IPS DF 6.9 (cell line): Measurements from ENCODE around the gene OBSCN.

Source experiments
- DNase-seq: peaks from one replicate; pipeline ENCODE4 v3.0.0-alpha.2; 2013; ENCODE audit warnings: low read depth, low spot score
- H3K27ac ChIP-seq: one replicate; pipeline ENCODE4 v1.5.1; 2013; ENCODE audit warnings: low read length, control low read depth
- H3K27me3 ChIP-seq: 2 replicates; pipeline ENCODE4 v1.6.1; 2013; ENCODE audit warnings: mild to moderate bottlenecking, low read length; ENCODE audit not compliant: control insufficient read depth, insufficient read depth
- H3K36me3 ChIP-seq: 2 replicates; pipeline ENCODE4 v1.6.1; 2013; ENCODE audit warnings: low read length; ENCODE audit not compliant: control insufficient read depth, insufficient read depth
- H3K4me1 ChIP-seq: 2 replicates; pipeline ENCODE4 v1.6.1; 2013; ENCODE audit warnings: low read length; ENCODE audit not compliant: control insufficient read depth, insufficient read depth
- H3K4me3 ChIP-seq: 2 replicates; pipeline ENCODE4 v1.5.1; 2013; ENCODE audit warnings: mild to moderate bottlenecking, low read length
- H3K9me3 ChIP-seq: 2 replicates; pipeline ENCODE4 v1.6.1; 2013; ENCODE audit warnings: low read length, inconsistent platforms; ENCODE audit not compliant: control insufficient read depth, insufficient read depth
- WGBS: extraction: QIAGEN DNeasy Blood & Tissue Kit; methylation state at CpG from one replicate; pipeline ENCODE4 v1.1.7; 2013; ENCODE audit warnings: mixed read lengths, missing lambda C conversion rate; ENCODE audit not compliant: insufficient read length, insufficient coverage; 5-methylcytosine and 5-hydroxymethylcytosine counted together

OBSCN gene

DNA sequence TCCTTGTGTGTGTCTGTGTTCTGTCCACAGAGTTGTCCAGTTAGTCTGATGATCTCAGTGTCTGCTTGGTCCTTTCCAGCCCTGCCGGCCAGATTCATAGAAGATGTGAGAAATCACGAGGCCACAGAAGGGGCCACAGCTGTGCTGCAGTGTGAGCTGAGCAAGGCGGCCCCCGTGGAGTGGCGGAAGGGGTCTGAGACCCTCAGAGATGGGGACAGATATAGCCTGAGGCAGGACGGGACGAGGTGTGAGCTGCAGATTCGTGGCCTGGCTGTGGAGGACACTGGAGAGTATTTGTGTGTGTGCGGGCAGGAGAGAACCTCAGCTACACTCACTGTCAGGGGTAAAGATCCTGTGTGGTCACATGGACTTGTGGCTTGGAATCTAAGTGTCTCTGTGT, 95.8 kb downstream of the OBSCN start:
- no peak for DNase-seq
- H3K27ac ChIP-seq, result no peak overlapping the region
- no peaks in the 10 kb centered on the region for H3K4me1 ChIP-seq
- H3K27me3 ChIP-seq, result no peaks in the 10 kb centered on the region
- no CpG with 5 or more reads among the region's 9 CpGs for WGBS
- no peaks in the 10 kb centered on the region for H3K36me3 ChIP-seq
- no peak overlapping the region for H3K4me3 ChIP-seq
- no peaks in the 10 kb centered on the region; the same call in 1 of the 2 replicates for H3K9me3 ChIP-seq

DNA sequence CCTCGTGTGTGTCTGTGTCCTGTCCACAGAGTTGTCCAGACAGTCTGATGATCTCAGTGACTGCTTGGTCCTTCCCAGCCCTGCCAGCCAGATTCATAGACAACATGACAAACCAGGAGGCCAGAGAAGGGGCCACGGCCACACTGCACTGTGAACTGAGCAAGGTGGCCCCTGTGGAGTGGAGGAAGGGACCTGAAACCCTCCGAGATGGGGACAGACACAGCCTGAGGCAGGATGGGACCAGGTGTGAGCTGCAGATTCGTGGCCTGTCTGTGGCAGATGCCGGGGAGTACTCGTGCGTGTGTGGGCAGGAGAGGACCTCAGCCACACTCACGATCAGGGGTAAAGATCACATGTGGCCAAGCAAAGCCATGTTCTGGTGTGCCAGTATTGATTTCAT, 96.4 kb downstream of the OBSCN start:
- Histone ChIP-seq H3K4me1 (no peaks in the 10 kb centered on the region), H3K9me3 (no peaks in the 10 kb centered on the region; the same call in 1 of the 2 replicates), H3K27me3 (no peaks in the 10 kb centered on the region), H3K4me3 (no peak overlapping the region), H3K36me3 (no peaks in the 10 kb centered on the region), H3K27ac (no peak overlapping the region)
- no CpG with 5 or more reads among the region's 8 CpGs for WGBS
- no peak for DNase-seq

DNA sequence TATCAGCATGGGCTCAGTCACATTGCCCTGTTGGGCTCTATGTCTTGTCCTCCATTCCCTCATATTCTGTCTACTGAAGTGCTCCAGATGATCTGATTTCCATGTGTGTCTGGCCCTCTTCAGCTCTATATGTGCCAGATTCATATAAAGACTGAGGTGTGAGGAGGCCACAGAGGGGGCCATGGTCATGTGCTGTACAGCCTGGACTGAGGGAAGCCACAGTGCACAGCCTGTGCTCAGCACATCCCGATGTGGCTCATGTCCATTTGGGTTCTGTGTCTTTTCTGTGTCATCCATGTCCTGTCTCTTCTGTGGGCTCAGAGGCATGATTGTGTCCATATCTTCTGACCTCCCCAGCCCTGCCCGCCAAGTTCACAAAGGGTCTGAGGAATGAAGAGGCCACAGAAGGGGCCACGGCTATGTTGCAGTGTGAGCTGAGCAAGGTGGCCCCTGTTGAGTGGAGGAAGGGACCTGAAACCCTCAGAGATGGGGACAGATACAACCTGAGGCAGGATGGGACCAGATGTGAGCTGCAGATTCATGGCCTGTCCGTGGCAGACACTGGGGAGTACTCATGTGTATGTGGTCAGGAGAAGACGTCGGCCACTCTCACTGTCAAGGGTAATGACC, 97.0 kb downstream of the OBSCN start:
- Histone ChIP-seq H3K36me3 (no peaks in the 10 kb centered on the region), H3K27ac (no peak overlapping the region), H3K4me3 (no peak overlapping the region), H3K9me3 (no peaks in the 10 kb centered on the region; the same call in 1 of the 2 replicates), H3K4me1 (no peaks in the 10 kb centered on the region), H3K27me3 (no peaks in the 10 kb centered on the region)
- no CpG with 5 or more reads among the region's 6 CpGs for WGBS
- no peak for DNase-seq

DNA sequence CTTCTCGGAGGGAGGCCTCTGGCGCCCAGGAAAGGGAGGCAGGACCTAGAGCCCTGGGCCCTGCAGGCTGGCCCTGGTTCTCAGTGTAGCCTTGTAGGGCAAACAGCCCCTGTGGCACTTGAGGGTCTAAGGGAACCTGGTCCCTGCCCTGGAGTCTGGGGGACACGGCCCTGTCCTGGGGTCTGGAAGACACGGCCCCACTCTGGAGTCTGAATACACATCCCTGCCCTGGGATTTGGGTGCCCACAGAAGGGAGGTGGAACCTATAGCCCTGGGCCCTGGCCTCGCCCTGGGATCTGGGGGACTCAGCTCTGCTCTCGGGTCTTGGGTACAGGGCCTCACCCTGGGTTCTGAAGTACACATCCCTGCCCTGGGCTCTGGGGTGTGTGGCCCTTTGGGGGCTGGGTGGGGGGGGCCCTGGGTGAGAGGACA, 97.9 kb downstream of the OBSCN start:
- H3K9me3 ChIP-seq, result no peaks in the 10 kb centered on the region

DNA sequence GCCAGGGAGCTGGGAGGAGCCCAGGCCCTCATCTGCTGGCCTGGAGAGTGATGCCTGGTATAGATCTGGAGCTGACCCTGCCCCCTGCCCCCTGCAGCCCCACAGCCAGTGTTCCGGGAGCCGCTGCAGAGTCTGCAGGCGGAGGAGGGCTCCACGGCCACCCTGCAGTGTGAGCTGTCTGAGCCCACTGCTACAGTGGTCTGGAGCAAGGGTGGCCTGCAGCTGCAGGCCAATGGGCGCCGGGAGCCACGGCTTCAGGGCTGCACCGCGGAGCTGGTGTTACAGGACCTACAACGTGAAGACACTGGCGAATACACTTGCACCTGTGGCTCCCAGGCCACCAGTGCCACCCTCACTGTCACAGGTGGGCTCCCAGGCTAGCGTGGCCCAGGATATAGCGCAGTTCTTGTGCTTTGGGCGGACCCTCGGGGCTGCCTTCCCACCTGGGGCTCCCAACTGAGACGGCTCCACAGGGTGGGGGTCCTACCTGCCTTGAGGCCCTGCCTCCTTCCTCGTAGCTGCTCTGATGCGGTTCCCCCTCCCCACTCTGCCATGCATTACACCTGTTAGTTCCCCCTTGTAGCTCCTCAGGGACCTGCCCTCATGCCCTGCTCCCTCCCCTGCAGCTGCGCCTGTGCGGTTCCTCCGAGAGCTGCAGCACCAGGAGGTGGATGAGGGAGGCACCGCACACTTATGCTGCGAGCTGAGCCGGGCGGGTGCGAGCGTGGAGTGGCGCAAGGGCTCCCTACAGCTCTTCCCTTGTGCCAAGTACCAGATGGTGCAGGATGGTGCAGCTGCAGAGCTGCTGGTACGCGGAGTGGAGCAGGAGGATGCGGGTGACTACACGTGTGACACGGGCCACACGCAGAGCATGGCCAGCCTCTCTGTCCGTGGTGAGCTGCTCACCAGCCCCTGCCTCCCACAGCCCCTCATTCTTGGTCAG, 98.7 kb downstream of the OBSCN start:
- Histone ChIP-seq H3K36me3 (no peaks in the 10 kb centered on the region), H3K27me3 (no peaks in the 10 kb centered on the region), H3K27ac (no peak overlapping the region), H3K4me1 (no peaks in the 10 kb centered on the region), H3K9me3 (no peaks in the 10 kb centered on the region), H3K4me3 (no peak overlapping the region)
- no peak for DNase-seq
- WGBS, result no CpG with 5 or more reads among the region's 35 CpGs

More for the DNA sequence above, 97.9 kb downstream of the OBSCN start:
- H3K4me1 ChIP-seq, result no peaks in the 10 kb centered on the region
- no peaks in the 10 kb centered on the region for H3K36me3 ChIP-seq
- H3K27me3 ChIP-seq, result no peaks in the 10 kb centered on the region
- no CpG with 5 or more reads among the region's 6 CpGs for WGBS
- DNase-seq, result no peak
- H3K4me3 ChIP-seq, result no peak overlapping the region
- H3K27ac ChIP-seq, result no peak overlapping the region

DNA sequence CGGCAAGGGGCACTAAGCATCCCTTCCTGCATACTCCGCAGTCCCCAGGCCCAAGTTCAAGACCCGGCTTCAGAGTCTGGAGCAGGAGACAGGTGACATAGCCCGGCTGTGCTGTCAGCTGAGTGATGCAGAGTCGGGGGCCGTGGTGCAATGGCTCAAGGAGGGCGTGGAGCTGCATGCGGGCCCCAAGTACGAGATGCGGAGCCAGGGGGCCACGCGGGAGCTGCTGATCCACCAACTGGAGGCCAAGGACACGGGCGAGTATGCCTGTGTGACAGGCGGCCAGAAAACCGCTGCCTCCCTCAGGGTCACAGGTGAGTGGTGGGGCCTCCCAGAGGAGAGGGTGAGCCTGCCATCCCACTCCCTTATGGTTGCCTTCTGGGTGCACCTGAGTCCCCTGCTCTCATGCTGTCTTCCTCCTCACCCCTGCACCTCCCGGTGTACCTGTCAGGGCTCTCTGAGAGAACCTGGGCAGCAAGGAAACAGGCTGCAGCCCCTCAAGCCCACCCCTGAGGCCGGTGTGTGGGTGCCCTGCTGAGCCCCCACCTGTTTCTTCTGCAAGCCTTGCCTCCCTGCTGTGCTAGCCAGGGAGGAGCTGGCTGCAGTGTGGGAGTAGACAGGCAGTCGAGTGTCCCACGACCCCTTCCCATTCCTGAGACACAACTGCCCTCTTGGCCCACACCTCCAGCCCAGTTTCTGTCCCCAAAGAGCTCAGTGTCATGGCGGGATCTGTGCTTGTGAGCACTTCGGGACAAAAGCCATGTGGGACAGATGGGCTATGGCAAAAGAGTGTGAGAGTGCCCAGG, 99.6 kb downstream of the OBSCN start:
- Histone ChIP-seq H3K4me3 (no peak overlapping the region), H3K27ac (no peak overlapping the region), H3K36me3 (no peaks in the 10 kb centered on the region), H3K9me3 (no peaks in the 10 kb centered on the region), H3K4me1 (no peaks in the 10 kb centered on the region), H3K27me3 (no peaks in the 10 kb centered on the region)
- no peak for DNase-seq
- no CpG with 5 or more reads among the region's 22 CpGs for WGBS

DNA sequence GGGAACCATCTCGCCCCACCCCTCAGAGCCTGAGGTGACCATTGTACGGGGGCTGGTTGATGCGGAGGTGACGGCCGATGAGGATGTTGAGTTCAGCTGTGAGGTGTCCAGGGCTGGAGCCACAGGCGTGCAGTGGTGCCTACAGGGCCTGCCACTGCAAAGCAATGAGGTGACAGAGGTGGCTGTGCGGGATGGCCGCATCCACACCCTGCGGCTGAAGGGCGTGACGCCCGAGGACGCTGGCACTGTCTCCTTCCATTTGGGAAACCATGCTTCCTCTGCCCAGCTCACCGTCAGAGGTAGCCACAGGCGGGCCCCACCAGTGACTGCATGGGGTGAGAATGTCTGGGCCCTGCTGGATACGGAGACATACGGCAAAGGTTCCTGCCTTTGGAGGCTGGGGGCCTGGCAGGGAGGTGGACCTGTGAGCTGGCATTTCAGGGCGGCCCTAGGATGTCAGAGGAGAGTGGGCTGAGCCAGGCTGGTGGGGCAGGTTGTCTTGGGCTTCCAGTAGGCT, 100.3 kb downstream of the OBSCN start:
- Histone ChIP-seq H3K4me1 (no peaks in the 10 kb centered on the region), H3K4me3 (no peak overlapping the region), H3K9me3 (no peaks in the 10 kb centered on the region), H3K36me3 (no peaks in the 10 kb centered on the region), H3K27ac (no peak overlapping the region), H3K27me3 (no peaks in the 10 kb centered on the region)
- no CpG with 5 or more reads among the region's 18 CpGs for WGBS
- DNase-seq, result no peak

DNA sequence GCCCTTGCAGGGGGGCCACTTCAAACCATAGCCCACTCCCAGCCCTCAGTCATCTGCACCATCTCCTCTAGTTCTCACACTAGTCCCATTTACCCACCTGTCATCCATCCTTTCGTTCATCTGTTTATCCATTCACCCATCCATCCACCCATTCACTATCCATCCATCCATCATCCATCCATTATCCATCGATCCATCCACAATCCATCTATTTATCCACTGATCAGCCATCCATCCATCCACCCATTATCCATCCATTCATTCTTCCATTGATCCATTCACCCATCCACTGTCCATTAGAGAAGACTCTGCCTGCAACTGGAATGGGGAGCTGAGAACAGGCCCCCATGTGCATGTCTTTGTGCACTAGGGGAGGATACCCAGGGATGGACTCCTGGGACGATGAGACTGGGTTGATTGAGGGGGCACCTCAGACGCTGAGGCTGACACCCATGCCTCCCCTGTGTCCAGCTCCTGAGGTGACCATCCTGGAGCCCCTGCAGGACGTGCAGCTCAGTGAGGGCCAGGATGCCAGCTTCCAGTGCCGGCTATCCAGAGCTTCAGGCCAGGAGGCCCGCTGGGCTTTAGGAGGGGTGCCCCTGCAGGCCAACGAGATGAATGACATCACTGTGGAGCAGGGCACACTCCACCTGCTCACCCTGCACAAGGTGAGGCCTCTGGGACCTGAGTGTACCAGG, 100.9 kb downstream of the OBSCN start:
- peak; percentile 4 for DNase-seq
- no peak overlapping the region for H3K27ac ChIP-seq
- 100% methylated on average over 1 of the region's 8 CpGs for WGBS
- H3K36me3 ChIP-seq, result no peaks in the 10 kb centered on the region
- no peaks in the 10 kb centered on the region for H3K4me1 ChIP-seq
- no peaks in the 10 kb centered on the region for H3K27me3 ChIP-seq
- no peak overlapping the region for H3K4me3 ChIP-seq
- H3K9me3 ChIP-seq, result no peaks in the 10 kb centered on the region

DNA sequence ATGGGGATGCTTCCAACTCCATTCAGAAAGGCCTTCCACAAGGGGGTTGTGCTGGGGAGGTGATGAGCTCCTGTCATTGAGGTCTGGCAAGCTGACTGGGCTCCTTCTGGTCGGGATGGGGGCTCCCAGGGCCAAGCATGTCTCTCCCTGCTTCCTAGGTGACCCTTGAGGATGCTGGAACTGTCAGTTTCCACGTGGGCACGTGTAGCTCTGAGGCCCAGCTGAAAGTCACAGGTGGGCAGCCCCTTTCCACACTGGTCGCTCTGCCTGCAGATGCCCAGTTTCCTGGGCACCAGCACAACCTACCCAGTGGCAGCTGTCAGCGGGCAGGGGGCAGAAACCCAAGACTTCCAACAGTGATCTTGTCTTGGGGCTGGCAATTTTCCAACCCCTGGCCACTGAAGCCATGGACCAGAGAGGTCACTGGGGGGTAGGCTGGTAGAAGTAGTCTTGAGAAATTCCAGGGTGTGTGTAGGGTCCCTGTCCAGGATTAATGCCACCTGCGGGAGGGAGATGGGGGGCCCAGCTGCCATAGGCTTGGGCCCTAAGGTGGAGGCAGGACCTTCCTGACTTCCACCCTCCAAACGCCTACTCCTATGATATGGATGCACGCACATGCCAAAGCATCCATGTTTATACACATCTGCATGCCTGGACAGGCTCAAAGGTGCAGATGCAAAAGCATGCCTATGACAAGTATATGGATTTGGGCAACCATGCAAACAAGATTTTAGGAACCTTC, 101.7 kb downstream of the OBSCN start:
- H3K4me1 ChIP-seq, result no peaks in the 10 kb centered on the region
- WGBS, result no CpG with 5 or more reads among the region's 8 CpGs
- no peaks in the 10 kb centered on the region for H3K9me3 ChIP-seq

More for the DNA sequence above, 101.7 kb downstream of the OBSCN start:
- H3K36me3 ChIP-seq, result no peaks in the 10 kb centered on the region
- no peak for DNase-seq
- no peaks in the 10 kb centered on the region for H3K27me3 ChIP-seq
- H3K27ac ChIP-seq, result no peak overlapping the region
- H3K4me3 ChIP-seq, result no peak overlapping the region
